A204.1 (cell line): ENCODE data around the gene THY1.

Experiments
- FAIRE-seq: peaks from 2 replicates; lab custom pipeline; 2012; peaks lifted over from hg19 to GRCh38; lab: Jason Lieb, UNC

The THY1 gene

GRCh38 chr11:119368121-119369034 lies 54.6 kb downstream of the THY1 start:
- no peak for FAIRE-seq

- no peak for FAIRE-seq
These were observed 55.3 kb downstream of the THY1 start for GRCh38 chr11:119367661-119368120.
